Measurements from ENCODE around the gene DNAH1.

The DNAH1 gene

GRCh38 chr3:52438579-52439425 lies 122.7 kb downstream of the DNAH1 start:
- no peak for TF ChIP-seq ZBTB7A (IDR thresholded peaks at IDR 0.05; ENCODE audit: low read depth)
- TF ChIP-seq FOXM1 (IDR thresholded peaks at IDR 0.05; ENCODE audit: borderline replicate concordance, low read depth) = no peak
- no peak for TF ChIP-seq RAD21 (IDR thresholded peaks at IDR 0.05; ENCODE audit: low read depth)
- TF ChIP-seq REST (IDR thresholded peaks at IDR 0.05; ENCODE audit: low read depth) = no peak

GRCh38 chr3:52439426-52440248 lies 123.5 kb downstream of the DNAH1 start:
- no peak for TF ChIP-seq TAF1 (IDR thresholded peaks at IDR 0.05; ENCODE audit: low read depth)
- TF ChIP-seq CEBPB (IDR thresholded peaks at IDR 0.05) = no peak
- no peak for TF ChIP-seq USF1 (IDR thresholded peaks at IDR 0.05)
- TF ChIP-seq YY1 (IDR thresholded peaks at IDR 0.05; ENCODE audit: low read depth) = no peak
- TF ChIP-seq TCF12 (IDR thresholded peaks at IDR 0.05; ENCODE audit: low read depth) = no peak
- no peak for TF ChIP-seq MAX (IDR thresholded peaks at IDR 0.05)
- TF ChIP-seq EGR1 (IDR thresholded peaks at IDR 0.05) = no peak
- no peak for TF ChIP-seq FOXM1 (IDR thresholded peaks at IDR 0.05; ENCODE audit: borderline replicate concordance, low read depth)
- no peak for TF ChIP-seq REST (IDR thresholded peaks at IDR 0.05; ENCODE audit: low read depth)
- no peak for TF ChIP-seq CREB1 (IDR thresholded peaks at IDR 0.05; ENCODE audit: low read depth)
- no peak for TF ChIP-seq TEAD4 (IDR thresholded peaks at IDR 0.05)
- no peak for TF ChIP-seq RAD21 (IDR thresholded peaks at IDR 0.05; ENCODE audit: low read depth)
- no peak for TF ChIP-seq EP300 (IDR thresholded peaks at IDR 0.05; ENCODE audit: borderline replicate concordance)
- no peak for TF ChIP-seq NFIC (IDR thresholded peaks at IDR 0.05)
- no peak for TF ChIP-seq ZBTB7A (IDR thresholded peaks at IDR 0.05; ENCODE audit: low read depth)

- TF ChIP-seq RAD21 (IDR thresholded peaks at IDR 0.05; ENCODE audit: low read depth) (no peak), ZBTB7A (IDR thresholded peaks at IDR 0.05; ENCODE audit: low read depth) (no peak), CREB1 (IDR thresholded peaks at IDR 0.05; ENCODE audit: low read depth) (no peak), EGR1 (IDR thresholded peaks at IDR 0.05) (no peak), CEBPB (IDR thresholded peaks at IDR 0.05) (no peak), USF1 (IDR thresholded peaks at IDR 0.05) (no peak), FOXM1 (IDR thresholded peaks at IDR 0.05; ENCODE audit: borderline replicate concordance, low read depth) (no peak), EP300 (IDR thresholded peaks at IDR 0.05; ENCODE audit: borderline replicate concordance) (no peak), NFIC (IDR thresholded peaks at IDR 0.05) (no peak), TCF12 (IDR thresholded peaks at IDR 0.05; ENCODE audit: low read depth) (no peak), TEAD4 (IDR thresholded peaks at IDR 0.05) (no peak), MAX (IDR thresholded peaks at IDR 0.05) (no peak), YY1 (IDR thresholded peaks at IDR 0.05; ENCODE audit: low read depth) (no peak)
These were observed 124.1 kb downstream of the DNAH1 start for GRCh38 chr3:52440249-52440551.

GRCh38 chr3:52440671-52441070 lies 124.6 kb downstream of the DNAH1 start:
- TF ChIP-seq MAX (IDR thresholded peaks at IDR 0.05) (no peak), EP300 (IDR thresholded peaks at IDR 0.05; ENCODE audit: borderline replicate concordance) (no peak), TCF12 (IDR thresholded peaks at IDR 0.05; ENCODE audit: low read depth) (no peak), CEBPB (IDR thresholded peaks at IDR 0.05) (no peak), NFIC (IDR thresholded peaks at IDR 0.05) (no peak), USF1 (IDR thresholded peaks at IDR 0.05) (no peak), EGR1 (IDR thresholded peaks at IDR 0.05) (no peak), TAF1 (IDR thresholded peaks at IDR 0.05; ENCODE audit: low read depth) (no peak), FOXM1 (IDR thresholded peaks at IDR 0.05; ENCODE audit: borderline replicate concordance, low read depth) (no peak), RAD21 (IDR thresholded peaks at IDR 0.05; ENCODE audit: low read depth) (no peak), YY1 (IDR thresholded peaks at IDR 0.05; ENCODE audit: low read depth) (no peak), CREB1 (IDR thresholded peaks at IDR 0.05; ENCODE audit: low read depth) (no peak), REST (IDR thresholded peaks at IDR 0.05; ENCODE audit: low read depth) (no peak), TEAD4 (IDR thresholded peaks at IDR 0.05) (no peak), ZBTB7A (IDR thresholded peaks at IDR 0.05; ENCODE audit: low read depth) (no peak)

All from Ishikawa (cell line).